Measurements from ENCODE around the gene ADARB1.

DNA sequence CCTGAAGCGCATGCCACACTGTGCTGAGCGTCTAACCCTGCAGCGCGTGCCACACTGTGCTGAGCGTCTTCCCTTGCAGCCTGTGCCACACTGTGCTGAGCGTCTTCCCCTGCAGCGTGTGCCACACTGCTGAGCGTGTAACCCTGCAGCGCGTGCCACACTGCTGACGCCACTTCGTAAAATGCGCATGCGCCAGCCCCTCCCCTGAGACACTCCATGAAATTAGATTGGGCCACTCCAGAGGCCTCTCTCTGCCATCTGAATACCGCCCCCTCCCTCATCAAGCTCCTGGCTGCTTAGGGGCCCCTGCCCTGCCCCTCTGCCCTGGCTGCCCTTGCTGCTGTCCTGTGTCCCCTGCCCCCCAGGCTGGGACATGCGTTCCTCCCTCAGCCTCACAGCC lies 128.5 kb downstream of the ADARB1 start:
- TF ChIP-seq, protein P1, sequence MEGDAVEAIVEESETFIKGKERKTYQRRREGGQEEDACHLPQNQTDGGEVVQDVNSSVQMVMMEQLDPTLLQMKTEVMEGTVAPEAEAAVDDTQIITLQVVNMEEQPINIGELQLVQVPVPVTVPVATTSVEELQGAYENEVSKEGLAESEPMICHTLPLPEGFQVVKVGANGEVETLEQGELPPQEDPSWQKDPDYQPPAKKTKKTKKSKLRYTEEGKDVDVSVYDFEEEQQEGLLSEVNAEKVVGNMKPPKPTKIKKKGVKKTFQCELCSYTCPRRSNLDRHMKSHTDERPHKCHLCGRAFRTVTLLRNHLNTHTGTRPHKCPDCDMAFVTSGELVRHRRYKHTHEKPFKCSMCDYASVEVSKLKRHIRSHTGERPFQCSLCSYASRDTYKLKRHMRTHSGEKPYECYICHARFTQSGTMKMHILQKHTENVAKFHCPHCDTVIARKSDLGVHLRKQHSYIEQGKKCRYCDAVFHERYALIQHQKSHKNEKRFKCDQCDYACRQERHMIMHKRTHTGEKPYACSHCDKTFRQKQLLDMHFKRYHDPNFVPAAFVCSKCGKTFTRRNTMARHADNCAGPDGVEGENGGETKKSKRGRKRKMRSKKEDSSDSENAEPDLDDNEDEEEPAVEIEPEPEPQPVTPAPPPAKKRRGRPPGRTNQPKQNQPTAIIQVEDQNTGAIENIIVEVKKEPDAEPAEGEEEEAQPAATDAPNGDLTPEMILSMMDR (optimal IDR thresholded peaks at IDR 0.05 in 1 of 3, IDR thresholded peaks at IDR 0.05 in 1 of 3, conservative IDR thresholded peaks at IDR 0.05 in 1 of 3; ENCODE audit: extremely low read depth in 1 of 3, insufficient read depth in 2 of 3, low read length in 3 of 3), result no peak
- no peak for TF ChIP-seq EZH2 (IDR thresholded peaks at IDR 0.05; ENCODE audit: low read length)
